Omental fat pad (tissue), 4 donors: ENCODE results near the gene ELP5. TPM values are rescaled to one million over a fixed set of nuclear protein-coding genes. Genes with fewer than 3 reads are reported as not detected.

Source experiments
- ATAC-seq: fragments of 150-250 bp; one replicate; pipeline ENCODE4 v1.9.1; 2016; ENCODE audit warnings: mild to moderate bottlenecking, moderate library complexity; ENCODE audit not compliant: low FRiP score
- DNase-seq: peaks from one replicate; pipeline ENCODE4 v3.0.0-alpha.2; 2019; ENCODE audit warnings: low spot score
- CTCF ChIP-seq, 3 donors: fragments of 450-650 bp; IDR thresholded peaks; one replicate each; pipeline ENCODE4 v1.5.1; 2016 to 2017; ENCODE audit warnings: antibody characterized with exemption in 3 of 3, mild to moderate bottlenecking in 3 of 3, moderate library complexity in 2 of 3
- small RNA-seq: library from RNA; depleted of rRNA; stranded (forward); fragments of <200 nt; gene quantifications from one replicate; pipeline ENCODE3, GENCODE V24; 2016
- total RNA-seq, 4 donors: library from RNA; depleted of rRNA; stranded (reverse); fragments of >200 nt; gene quantifications; one replicate each; pipeline ENCODE4 v1.1.0, GENCODE V29; 2016

ELP5 gene
- total RNA-seq, 4 donors from 2014 or later, result 25.9 to 34.5 (median 30.1) TPM

GRCh38 chr17:7308625-7309433 is 56.8 kb downstream of the ELP5 start:
- no peak for TF ChIP-seq CTCF (IDR thresholded peaks at IDR 0.05)
- peak; percentile 29 for ATAC-seq
- DNase-seq, result no peak

Small RNAs within 50 kb of the gene (small RNA-seq; reads per million reads assigned to genes)
- 5.3 reads per million, percentile 78 among the genes with 10 or more reads in this experiment for gene MIR324
- not detected for gene RF00019

Other genes with a start within 250 kb of the ELP5 start
- 100 to 1,000 TPM in 3 of 4 donors, 10 to 100 TPM in 1; 34.4 to 253 (median 130) TPM for gene RNASEK, start 239.6 kb upstream of the ELP5 start, total RNA-seq
- gene BCL6B, start 229.2 kb upstream of the ELP5 start, total RNA-seq, result 10 to 100 TPM in 1 of 4 donors, 1 to 10 TPM in 3; 4.6 to 11.2 (median 8.2) TPM
- 1 to 10 TPM in 3 of 4 donors, under 1 TPM in 1; 0.74 to 2.2 (median 1.5) TPM for gene SLC16A13, start 216.2 kb upstream of the ELP5 start, total RNA-seq
- gene SLC16A11, start 208.1 kb upstream of the ELP5 start, total RNA-seq, result under 1 TPM in 3 of 4 donors, not detected in 1; 0.44 to 0.60 (median 0.47) TPM
- 10 to 100 TPM in 3 of 4 donors, 1 to 10 TPM in 1; 7.2 to 21.7 (median 15.7) TPM for gene CLEC10A, start 172.0 kb upstream of the ELP5 start, total RNA-seq
- 1 to 10 TPM in 2 of 4 donors, under 1 TPM in 1, not detected in 1; 0.84 to 3.1 (median 1.6) TPM for gene ASGR2, start 137.4 kb upstream of the ELP5 start, total RNA-seq
- 1 to 10 TPM in 3 of 4 donors, under 1 TPM in 1; 0.56 to 2.5 (median 1.4) TPM for gene ASGR1, start 72.8 kb upstream of the ELP5 start, total RNA-seq
- gene DLG4, start 32.4 kb upstream of the ELP5 start, total RNA-seq, result 10 to 100 TPM in 3 of 4 donors, 1 to 10 TPM in 1; 8.7 to 12.5 (median 11.6) TPM
- gene ACADVL, start 32.3 kb upstream of the ELP5 start, total RNA-seq, result 100 to 1,000 TPM; 677 to 996 (median 722) TPM
- 10 to 100 TPM; 22.7 to 41.6 (median 23.6) TPM for gene DVL2, start 17.7 kb upstream of the ELP5 start, total RNA-seq
- 10 to 100 TPM; 22.1 to 43.8 (median 28.9) TPM for gene PHF23, start 12.8 kb upstream of the ELP5 start, total RNA-seq
- 100 to 1,000 TPM; 316 to 526 (median 376) TPM for gene GABARAP, start 9.8 kb upstream of the ELP5 start, total RNA-seq
- 10 to 100 TPM; 47.9 to 66.2 (median 61.8) TPM for gene CTDNEP1, start 481 bp upstream of the ELP5 start, total RNA-seq
- 1 to 10 TPM; 3.0 to 9.0 (median 7.4) TPM for gene CLDN7, start 10.3 kb downstream of the ELP5 start, total RNA-seq
- 10 to 100 TPM in 3 of 4 donors, 1 to 10 TPM in 1; 8.9 to 29.2 (median 12.1) TPM for gene SLC2A4, start 29.5 kb downstream of the ELP5 start, total RNA-seq
- gene YBX2, start 42.4 kb downstream of the ELP5 start, total RNA-seq, result 1 to 10 TPM in 3 of 4 donors, under 1 TPM in 1; 0.65 to 3.3 (median 1.5) TPM
- gene EIF5A, start 55.4 kb downstream of the ELP5 start, total RNA-seq, result 100 to 1,000 TPM; 127 to 408 (median 282) TPM
- 10 to 100 TPM; 49.6 to 91.3 (median 75.9) TPM for gene GPS2, start 63.1 kb downstream of the ELP5 start, total RNA-seq
- 10 to 100 TPM; 10.4 to 16.1 (median 11.5) TPM for gene NEURL4, start 77.1 kb downstream of the ELP5 start, total RNA-seq
- gene ACAP1, start 84.3 kb downstream of the ELP5 start, total RNA-seq, result 10 to 100 TPM in 1 of 4 donors, 1 to 10 TPM in 3; 3.3 to 13.1 (median 8.1) TPM
- gene KCTD11, start 99.9 kb downstream of the ELP5 start, total RNA-seq, result 1 to 10 TPM; 6.7 to 9.9 (median 8.4) TPM
- not detected for gene TMEM95, start 102.9 kb downstream of the ELP5 start, total RNA-seq
- gene TNK1, start 128.9 kb downstream of the ELP5 start, total RNA-seq, result 10 to 100 TPM in 1 of 4 donors, 1 to 10 TPM in 2, under 1 TPM in 1; 0.95 to 13.5 (median 5.2) TPM
- gene PLSCR3, start 142.3 kb downstream of the ELP5 start, total RNA-seq, result 10 to 100 TPM; 11.1 to 16.9 (median 16.6) TPM
- gene TMEM256, start 151.9 kb downstream of the ELP5 start, total RNA-seq, result 10 to 100 TPM; 45.8 to 98.2 (median 83.2) TPM
- gene NLGN2, start 155.6 kb downstream of the ELP5 start, total RNA-seq, result 1 to 10 TPM; 6.1 to 8.8 (median 8.1) TPM
- not detected for gene SPEM1, start 168.1 kb downstream of the ELP5 start, total RNA-seq
- not detected for gene SPEM2, start 173.4 kb downstream of the ELP5 start, total RNA-seq
- gene SPEM3, start 176.6 kb downstream of the ELP5 start, total RNA-seq, result not detected
- 1 to 10 TPM; 4.7 to 8.4 (median 5.1) TPM for gene TMEM102, start 183.2 kb downstream of the ELP5 start, total RNA-seq
- gene FGF11, start 187.3 kb downstream of the ELP5 start, total RNA-seq, result 1 to 10 TPM in 3 of 4 donors, under 1 TPM in 1; 0.72 to 1.9 (median 1.7) TPM
- 10 to 100 TPM in 1 of 4 donors, 1 to 10 TPM in 3; 3.0 to 10.9 (median 7.4) TPM for gene CHRNB1, start 192.8 kb downstream of the ELP5 start, total RNA-seq
- gene ZBTB4, start 227.4 kb downstream of the ELP5 start, total RNA-seq, result 10 to 100 TPM; 27.5 to 57.9 (median 38.5) TPM
- not detected for gene SLC35G6, start 229.2 kb downstream of the ELP5 start, total RNA-seq
- gene POLR2A, start 232.2 kb downstream of the ELP5 start, total RNA-seq, result 10 to 100 TPM; 57.1 to 99.2 (median 77.1) TPM